DMS53 treated with DMSO at 0.1 percent for 48 hours (cell line): ENCODE data around the gene CPXM2.
"Not testable (repeated sequence)": the region's sequence is repeated elsewhere in the genome, so short reads cannot be mapped to it uniquely, and the experiment has no call there.

Experiments used
- DNase-seq: peaks from one replicate; lab custom pipeline; 2025; ENCODE audit not compliant: unreplicated experiment; lab: John Stamatoyannopoulos, UW

The CPXM2 gene

DNA sequence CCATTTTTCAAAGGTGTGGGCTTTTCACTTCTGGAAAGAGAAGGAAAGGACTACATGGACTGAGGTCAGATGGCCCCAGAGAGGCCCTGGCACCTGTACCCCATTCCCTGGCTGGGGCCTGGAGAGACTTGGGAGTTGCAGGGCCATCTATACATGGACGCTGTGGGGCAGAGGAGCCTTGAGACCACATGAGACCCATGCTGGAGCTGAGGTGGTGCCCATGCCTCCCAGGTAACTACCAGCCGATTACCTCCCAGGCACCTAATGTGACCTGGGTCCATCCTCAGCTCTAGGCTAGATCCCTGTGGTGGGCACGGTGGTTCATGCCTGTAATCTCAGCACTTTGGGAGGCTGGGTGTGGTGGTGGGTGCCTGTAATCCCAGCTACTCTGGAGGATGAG lies 144.2 kb downstream of the CPXM2 start:
- no peak for DNase-seq

GRCh38 chr10:123746942-123747341 lies 144.7 kb downstream of the CPXM2 start:
- DNase-seq: no peak

DNA sequence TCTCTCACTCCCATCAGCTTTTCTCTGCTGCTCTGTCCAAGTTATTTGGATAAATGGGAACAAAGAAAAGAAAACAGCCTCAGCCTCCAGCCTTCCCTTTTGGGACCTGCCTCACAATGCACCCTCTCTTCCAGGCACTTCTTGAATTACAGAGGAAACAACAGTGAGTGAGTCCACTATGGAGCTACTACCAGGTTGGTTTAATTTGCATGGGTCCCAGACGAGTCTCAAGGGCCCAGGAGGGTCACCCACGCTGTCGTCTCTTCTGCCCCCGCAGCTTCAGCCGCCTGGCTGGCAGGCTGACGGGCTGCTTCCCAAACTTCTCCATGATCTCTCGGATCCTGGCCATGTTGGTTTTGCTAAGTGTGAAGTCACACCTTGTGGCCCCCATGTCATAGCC lies 145.1 kb downstream of the CPXM2 start:
- DNase-seq: no peak

DNA sequence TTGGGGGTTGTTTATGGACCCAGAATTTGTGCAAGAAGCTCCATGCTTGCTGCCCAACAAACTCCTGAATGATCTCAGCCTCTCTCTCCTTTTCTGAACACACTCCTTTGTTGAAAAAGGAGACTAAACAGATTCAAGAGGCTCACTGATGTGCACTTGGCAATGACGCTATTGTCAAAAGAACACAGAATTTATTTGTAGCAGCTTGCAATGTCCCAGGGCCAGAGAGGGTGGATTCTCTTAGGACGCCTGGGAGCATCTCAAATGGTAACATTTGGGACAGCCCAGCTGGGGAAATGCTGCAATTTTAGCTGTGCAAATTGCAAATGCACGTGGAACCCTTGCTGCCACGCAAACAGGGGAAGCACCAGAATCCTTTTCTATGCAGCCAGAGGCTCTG lies 145.5 kb downstream of the CPXM2 start:
- no peak for DNase-seq

- DNase-seq: no peak
Observed at GRCh38 chr10:123744224-123744536, 147.4 kb downstream of the CPXM2 start.

DNA sequence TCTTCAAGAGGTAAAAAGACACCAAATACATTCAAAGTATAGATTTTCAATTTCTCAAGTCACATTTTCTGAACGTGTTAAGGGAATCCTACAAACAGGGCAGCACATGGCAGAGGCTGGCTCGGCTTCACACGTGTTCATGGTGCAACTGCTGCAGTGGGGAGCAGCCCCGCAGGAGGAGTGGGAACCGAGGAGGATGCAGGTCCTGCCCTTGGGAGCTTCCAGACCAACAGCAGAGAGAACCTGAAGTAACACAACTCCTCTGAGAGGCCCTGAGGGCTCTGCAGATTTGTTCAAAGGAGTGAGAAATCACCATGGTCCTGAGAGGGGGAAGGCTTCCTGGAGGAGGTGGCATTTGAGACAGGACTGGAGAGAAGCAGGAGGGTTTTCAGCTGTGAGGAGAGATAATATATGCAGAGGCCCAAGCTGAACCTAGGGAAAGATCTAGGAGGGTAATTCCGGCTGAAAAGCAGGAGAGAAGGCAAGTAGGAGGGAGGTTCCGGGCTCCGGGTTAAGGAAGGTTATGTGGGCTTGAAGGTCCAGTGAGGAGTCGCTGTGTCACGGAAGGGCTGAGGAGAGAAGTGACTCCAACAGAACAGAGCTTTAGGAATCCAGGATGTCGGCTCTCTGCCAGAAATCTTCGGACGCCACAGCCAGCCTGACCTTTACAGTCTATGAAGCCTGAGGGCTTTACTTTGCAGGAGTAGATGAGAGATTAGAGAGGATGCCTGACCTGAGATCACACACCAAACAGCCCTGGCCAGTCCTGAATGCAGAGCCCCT lies 148.0 kb downstream of the CPXM2 start:
- DNase-seq: no peak

DNA sequence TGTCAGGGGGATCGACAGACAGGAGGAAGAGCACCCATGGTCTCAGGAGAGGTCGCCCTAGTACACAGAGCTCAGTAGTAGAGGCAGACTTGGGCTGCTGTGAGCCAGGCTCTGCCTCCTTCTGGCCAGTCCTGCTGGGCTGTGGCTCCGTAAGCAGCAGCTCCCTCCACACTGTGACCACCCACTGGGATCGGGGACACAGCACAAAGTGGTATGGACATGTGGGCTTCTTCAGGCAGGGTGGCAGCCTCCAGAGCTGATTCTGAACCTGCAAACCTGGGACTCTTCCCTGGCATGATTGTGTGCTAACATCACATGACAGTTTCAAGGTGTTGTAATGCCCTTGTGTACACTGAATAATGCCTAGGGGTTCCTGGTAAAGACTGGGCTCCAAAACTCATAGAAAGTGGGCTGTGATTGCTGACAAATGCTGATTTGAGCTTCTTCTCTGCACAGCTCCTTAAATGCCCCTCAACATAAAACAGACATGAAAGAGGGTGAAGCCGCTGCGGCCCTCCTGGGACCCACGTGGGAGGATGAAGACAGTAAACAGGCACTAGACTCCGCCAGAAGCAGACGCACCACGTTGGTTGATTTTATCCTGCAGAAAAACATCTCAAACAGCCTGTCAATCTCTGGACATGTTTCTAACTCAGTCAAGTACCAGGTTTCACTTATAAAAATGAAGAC lies 148.7 kb downstream of the CPXM2 start:
- DNase-seq: no peak

DNA sequence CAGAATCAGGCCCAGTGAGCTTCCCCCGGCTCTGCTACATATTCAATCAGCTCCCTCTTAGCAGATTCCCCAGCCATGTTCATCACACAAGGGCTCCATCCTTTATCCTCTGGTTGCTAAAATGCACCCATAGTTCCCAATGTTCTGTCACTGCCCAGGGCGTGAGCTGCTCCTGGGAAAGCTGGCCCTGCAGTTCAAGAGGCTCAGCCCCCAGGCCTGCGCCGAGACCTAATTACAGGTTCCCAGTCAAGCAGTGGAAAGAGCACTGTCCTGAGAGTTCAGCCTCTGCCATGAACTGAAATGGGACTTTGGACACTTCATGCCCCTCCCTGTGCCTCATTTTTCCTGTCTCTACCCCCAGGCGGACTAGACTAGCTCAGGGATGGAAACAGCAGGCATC lies 149.9 kb downstream of the CPXM2 start:
- DNase-seq: no peak

- no peak for DNase-seq
Observed at GRCh38 chr10:123741146-123741545, 150.5 kb downstream of the CPXM2 start.

GRCh38 chr10:123736917-123737316 lies 154.7 kb downstream of the CPXM2 start:
- DNase-seq: not testable (repeated sequence)

DNA sequence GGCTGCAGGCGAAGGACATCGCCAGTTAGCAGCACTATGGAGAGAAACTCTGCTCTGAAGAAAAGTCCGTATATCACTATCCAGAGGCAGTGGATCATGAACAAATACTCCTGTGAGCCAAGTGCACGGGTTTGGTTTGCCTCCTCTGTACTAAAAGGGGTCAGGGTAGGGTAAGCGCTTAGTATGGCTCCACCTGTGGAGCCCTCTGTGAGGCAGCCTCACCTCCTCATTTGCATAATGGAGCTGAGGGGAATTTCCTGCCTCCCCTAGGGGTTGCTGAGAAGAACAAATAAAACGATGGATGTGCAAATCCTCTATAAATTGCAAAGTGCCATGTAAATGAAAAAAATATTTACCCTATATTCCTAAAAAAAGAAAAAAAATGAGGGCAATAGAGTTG lies 162.1 kb downstream of the CPXM2 start:
- DNase-seq: no peak

- DNase-seq: no peak
Observed at GRCh38 chr10:123726836-123727235, 164.8 kb downstream of the CPXM2 start.

- no peak for DNase-seq
Observed at GRCh38 chr10:123726381-123726780, 165.2 kb downstream of the CPXM2 start.

DNA sequence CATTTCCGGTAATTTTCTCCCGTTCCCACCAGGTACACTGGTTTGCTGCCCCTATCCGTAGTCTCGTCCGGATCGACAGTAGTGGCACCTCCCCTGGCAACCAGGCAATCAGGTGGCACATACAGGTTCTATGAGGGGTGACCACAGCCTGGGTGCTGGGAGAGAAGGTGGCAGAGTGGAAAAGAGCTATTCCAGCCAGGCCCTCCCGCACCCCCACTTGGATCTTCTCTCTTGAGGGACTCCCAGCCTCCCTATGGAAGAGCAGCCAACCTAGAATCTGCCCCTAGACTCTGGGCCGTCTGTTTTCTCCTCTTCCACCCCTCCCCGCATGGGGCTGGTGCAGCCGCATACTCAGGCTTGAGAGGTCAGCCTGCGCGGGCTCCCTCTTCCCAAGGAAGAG lies 166.9 kb downstream of the CPXM2 start:
- DNase-seq: no peak

GRCh38 chr10:123722351-123722750 lies 169.3 kb downstream of the CPXM2 start:
- DNase-seq: no peak

- no peak for DNase-seq
Observed at GRCh38 chr10:123721441-123722049, 170.1 kb downstream of the CPXM2 start.

- DNase-seq: no peak
Observed at GRCh38 chr10:123720536-123720935, 171.1 kb downstream of the CPXM2 start.

DNA sequence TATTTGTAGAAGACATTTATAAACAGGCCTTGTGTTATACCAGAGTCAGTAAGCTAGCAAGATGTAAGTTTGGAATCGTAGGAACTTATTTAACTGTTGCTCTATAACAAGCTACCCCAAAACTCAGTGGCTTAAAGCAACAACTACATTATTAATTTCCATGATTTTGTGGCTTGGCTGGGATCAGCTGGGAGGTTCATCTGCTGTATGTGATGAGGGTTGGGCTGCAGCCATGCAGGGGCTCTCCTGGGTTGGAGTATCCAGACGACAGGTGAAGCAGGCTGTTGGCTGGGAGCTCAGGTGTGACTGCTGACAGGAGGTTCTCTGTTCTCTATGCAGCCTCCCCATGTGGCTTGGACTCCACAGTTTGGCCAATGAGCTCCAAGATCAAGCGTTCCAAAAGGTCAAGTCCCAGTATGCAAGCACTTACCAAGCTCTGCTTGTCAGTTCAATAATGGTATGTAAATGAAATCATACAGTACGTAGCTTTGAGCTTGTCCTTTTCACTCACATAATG lies 173.0 kb downstream of the CPXM2 start:
- DNase-seq: no peak

DNA sequence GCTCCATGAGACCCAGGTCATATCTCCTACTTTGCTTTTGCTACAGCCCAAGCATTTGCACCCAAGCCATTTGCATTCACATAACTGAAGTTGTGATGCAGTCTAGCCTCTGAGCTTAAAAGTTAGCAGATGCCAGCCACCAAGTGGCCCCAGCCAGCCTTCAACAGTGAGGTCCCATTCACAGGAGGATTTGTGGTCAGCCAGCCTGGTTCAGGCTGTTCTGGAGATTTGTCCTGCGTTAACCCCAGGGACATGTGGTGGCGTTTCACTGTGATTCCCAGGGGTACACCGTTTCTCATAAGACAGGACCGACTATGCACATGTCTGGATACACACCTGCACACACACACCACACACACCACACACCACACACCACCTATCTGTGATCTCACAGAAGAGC lies 174.3 kb downstream of the CPXM2 start:
- no peak for DNase-seq

- no peak for DNase-seq
Observed at GRCh38 chr10:123715546-123715945, 176.1 kb downstream of the CPXM2 start.

DNA sequence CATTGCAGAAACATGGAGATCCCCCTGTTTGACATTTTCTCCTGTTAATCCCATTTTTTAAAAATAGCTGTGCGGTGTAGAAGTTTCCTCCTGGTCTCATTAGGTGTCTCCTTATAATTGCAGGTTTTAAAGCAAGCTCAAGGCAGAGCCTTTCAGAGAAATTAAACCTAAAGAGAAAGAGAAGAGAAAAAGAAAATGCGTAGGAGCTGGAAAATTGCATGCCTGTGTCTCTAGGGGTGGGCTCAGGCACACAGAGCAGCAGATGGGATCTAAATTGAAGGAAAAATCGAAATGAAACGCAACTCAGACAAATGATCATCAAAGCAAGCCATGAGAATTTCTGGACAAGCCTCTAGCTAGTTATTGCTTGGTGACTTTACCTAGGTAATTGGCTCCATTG lies 185.4 kb downstream of the CPXM2 start:
- no peak for DNase-seq

- DNase-seq: no peak
Observed at GRCh38 chr10:123704812-123705211, 186.8 kb downstream of the CPXM2 start.
